CD4-positive, alpha-beta T cell treated with Interleukin-17A for 4 hours (primary cell): Measurements from ENCODE around the gene UQCC3.
A peak's percentile ranks its signal among the peaks of the same experiment; 100 is the strongest.
"Not testable (repeated sequence)": the region's sequence is repeated elsewhere in the genome, so short reads cannot be mapped to it uniquely, and the experiment has no call there.

Source experiments
- DNase-seq: peaks from one replicate; pipeline ENCODE4 v3.0.0-alpha.2; 2020; ENCODE audit warnings: mixed read lengths

The UQCC3 gene

DNA sequence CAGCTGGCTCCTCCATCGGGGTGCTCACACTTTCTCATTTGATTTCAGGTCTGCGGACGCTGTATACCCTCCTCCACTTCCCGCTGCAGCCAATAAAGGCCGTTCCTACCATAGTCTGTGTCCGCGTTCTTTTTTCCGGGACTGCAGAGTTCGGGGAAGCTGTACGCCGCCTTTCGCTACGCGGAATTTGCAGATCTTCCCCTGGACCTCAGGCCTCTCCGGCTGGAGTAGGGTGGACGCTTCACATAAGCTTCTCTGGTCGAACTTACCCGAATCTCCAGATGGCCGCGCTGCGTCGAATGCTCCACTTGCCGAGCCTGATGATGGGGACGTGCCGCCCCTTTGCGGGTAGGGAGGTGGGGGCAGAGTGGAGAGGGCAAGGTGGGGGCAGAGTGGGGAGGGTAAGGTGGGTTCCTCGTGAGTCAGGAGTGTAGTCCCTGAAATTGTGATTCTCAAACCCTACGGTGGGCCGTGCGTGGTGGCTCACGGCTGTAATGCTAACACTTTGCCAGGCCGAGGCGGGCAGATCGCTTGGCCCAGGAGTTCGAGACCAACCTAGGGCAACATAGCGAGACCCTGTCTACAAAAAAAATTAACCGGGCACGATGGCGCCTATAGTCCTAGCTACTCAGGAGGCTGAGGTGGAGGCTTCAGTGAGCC is 5.7 kb upstream of the UQCC3 start:
- peak; percentile 68 for DNase-seq

DNA sequence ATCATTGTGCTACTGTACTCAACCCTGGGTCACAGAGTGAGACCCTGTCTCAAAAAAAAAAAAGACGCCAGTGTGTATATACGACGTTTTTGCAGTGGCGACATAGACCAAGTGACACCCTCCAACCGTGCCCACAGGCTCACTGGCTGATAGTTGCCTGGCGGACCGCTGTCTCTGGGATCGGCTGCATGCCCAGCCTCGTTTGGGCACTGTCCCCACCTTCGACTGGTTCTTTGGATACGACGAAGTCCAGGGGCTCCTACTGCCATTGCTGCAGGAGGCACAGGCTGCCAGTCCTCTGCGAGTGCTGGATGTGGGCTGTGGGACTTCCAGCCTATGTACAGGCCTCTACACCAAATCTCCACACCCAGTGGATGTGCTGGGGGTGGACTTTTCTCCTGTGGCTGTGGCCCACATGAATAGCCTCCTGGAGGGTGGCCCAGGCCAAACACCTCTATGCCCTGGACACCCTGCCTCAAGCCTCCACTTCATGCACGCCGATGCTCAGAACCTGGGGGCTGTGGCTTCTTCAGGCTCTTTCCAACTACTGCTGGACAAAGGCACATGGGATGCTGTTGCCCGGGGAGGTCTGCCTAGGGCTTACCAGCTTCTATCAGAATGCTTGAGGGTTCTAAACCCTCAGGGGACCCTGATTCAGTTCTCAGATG is 5.1 kb upstream of the UQCC3 start:
- DNase-seq = no peak

DNA sequence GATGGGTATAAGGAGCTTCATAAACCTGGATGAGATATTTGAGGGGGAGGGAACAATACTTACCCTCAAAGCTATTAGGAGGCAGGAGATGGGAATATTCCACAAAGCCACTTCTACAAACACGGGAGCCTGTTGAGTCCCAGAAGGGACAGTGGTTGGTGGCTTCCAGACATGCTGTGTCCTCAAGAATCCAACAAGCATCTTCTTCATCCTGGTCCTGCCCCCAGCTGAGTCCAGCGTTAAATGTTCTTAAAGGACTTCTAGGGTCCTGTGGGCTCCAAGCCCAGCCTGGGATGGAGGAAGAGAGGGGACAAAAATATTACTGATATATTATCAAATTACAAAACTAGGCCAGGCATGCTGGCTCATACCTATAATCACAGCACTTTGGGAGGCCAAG is 4.0 kb upstream of the UQCC3 start:
- DNase-seq = no peak

DNA sequence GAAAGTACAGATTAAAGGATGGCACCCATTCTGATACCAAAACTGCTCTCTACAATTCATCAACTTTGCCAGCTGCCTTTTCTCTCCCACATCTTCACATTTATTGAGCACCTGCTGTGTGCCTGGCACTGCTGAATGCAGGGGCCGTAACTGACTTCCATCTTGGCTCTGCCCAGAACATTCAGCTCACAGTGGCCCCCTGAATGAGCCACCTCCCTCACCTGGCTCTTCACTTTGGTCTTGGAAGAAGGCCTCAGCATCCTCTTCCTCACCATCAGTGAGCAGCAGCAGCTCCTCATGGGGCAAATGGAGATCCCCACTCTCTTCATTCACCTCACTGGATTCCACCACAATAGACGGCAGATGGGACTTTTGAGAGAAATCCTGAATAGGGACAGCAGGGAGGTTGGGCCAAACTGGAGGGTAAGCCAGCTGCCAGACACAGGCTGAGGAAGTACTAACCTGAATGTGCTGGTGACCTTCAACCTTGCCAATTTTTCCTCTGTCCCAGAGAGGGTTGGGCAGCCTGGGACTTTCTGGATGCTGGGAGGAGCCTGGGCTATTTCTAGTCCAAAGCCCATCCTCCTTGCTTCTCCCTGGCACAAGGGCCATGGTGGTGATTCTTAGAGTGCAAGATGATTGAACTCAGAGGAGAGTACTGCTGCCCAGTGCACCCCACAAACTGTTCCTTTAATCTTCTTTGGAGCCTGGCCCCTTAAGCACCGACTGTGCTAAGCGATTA is 1.9 kb upstream of the UQCC3 start:
- DNase-seq = no peak

DNA sequence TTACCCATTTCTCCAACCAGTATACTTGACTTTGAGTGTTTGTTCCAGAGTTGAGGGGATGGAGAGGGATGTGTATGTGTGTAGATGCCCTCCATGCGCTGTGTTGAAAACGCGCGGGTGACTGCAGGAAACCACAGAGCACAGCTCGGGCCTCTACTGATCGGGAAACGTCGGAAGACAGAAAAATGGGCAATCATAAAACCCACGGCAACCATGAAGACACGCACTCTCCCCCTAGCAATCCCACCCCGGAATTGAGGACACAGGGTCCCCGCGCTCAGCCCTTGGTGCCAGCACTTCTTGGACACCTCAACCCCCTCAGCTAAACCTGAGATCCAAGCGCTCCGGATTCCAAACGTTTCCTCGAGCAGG is 251 bp upstream of the UQCC3 start:
- DNase-seq = no peak

DNA sequence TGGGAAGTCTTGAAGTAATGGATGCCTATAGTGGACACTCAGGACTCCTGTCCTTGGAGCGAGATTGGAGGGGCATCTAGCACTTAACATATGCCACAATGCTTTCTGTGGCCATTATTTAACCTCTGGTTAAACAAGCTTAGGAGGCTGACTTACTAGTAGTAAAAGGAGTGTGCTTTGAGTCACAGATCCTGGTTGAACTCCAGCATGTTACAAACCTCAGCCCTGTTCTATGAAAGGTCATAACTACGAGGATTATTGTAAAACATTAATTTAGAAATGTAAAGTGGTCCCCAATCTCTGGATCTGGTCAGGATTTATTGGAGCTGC is 1.7 kb downstream of the UQCC3 start:
- no peak for DNase-seq

DNA sequence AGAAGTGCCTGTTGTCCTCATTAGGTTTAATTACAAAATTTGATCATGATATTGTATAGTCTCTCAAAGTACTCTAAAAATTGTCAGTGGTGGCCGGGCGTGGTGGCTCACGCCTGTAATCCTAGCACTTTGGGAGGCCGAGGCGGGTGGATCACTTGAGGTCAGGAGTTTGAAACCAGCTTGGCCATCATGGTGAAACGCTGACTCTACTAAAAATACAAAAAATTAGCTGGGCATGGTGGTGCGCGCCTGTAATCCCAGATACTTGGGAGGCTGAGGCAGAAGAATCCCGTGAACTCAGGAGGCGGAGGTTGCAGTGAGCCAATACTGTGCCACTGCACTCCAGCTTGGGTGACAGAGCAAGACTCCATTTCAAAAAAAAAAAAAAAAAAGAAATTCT is 3.9 kb downstream of the UQCC3 start:
- not testable (repeated sequence) for DNase-seq

DNA sequence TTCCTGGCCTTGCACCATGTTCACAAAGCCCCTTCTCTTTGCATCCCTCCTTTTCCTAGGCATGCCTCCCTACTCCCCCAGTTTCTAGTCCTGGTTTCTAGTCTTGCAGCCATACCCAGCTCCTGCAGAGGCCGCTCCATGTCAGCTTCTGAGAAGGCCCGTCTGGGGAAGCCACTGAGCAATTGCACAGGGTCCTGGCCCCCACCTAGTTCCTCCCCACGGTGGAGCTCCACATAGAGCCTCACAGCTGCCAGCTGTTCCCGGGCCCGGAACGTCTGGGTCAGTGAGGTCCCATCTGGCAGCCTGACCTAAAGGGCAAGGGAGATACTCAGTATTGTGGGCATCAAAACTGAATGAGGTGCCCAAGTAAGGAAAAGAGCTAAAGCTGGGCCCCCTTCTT is 5.2 kb downstream of the UQCC3 start:
- no peak for DNase-seq

DNA sequence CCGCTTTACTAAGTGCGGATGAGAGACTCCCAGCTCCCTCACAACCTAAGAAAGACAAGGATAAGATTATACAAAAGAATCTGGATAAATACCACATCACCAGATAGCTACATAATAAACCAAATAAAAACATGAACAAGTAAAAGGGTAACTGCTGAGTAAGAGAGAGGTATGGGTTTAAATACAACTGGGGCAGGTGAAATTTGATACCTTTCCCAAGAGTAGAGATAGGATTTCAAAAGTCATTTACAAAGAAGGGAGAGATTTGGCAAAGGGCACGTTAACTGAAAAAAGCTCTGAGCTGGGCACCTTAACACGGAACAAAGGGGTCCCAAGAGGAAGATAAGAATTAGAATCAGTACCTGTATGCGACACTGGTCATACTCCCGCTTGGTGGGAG is 5.7 kb downstream of the UQCC3 start:
- no peak for DNase-seq

DNA sequence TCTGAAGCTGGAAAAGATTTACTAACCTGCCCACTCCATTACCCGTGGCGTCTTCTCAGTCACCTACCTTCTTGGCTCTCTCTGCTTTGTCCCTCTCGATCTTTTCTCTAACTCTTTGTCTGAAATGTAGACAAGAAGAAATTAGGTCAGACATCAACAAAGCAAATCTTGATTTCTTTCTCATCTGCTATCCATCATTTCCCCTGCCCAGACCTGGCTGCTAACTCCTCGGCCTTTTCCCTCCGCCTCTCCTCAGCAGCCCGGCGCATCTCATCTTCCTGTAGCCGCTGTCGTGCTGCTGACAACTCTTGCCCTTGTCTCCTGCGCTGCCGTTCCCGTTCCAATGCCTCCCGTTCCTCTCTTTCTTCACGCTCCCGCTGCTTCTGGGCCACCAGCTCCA is 6.2 kb downstream of the UQCC3 start:
- no peak for DNase-seq

DNA sequence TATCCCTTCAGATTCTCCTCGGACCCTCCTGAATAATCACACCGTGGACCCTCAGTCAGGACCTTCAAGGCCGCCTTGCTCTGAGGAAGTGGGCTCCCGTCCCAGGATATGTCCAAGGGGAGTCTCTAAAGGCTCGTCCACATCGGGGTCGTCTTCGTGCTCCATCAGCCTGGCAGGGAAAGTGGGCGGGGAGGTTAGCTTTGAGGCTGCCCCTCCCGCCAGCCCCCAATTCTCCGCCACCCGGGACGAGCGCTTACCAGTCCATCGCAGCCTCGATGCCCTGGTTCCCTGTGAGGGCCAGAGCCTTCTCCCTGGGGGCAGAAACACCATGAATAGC is 6.9 kb downstream of the UQCC3 start:
- DNase-seq = no peak

DNA sequence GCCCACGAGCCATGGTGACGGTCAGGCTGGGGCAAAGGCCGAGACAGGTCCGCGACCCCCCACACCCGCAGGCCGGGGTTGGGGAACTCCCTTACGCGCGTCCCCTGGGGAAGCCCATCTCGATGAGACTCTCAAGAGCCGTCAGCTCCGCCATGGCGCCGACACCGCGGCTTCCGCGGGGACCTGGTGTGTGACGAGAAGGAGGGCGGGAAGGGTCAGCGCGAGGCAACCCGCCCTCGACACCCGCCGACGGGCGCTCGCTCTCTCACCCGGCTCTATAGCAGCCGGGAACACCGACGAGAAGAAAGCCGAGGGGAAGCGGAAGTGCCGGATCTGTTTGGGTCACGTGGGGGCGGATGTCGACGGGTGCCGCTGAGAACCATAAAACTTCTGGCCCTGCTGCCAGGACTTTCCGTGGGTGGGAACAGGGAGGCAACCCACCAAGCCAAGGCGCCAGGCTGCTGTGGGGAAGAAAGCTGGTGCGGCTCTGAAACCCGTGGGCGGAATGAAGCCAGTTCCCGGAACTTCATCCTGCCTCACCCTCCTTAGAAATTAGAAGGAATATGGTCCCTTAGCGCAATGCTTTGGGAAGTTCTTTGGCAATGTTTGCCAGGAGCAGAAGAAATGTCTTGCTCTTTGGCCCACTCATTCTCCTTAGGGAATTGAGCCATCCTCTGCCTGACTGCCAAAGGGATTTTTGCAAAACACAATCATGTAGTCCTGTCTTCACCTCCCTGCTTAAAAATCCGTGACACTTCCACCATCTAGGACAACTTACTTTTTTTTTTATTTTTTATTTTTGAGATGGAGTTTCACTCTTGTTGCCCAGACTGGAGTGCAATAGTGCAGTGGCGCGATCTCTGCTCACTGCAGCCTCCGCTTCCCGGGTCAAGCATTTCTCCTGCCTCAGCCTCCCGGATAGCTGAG is 7.6 kb downstream of the UQCC3 start, which contains the start of gene UBXN1:
Gene UBXN1, minus strand, starts transcription at position 304 of the 927 bp plus-strand sequence. Its CDS starts 150 bp downstream, at position 154.
- peak; percentile 85 for DNase-seq

DNA sequence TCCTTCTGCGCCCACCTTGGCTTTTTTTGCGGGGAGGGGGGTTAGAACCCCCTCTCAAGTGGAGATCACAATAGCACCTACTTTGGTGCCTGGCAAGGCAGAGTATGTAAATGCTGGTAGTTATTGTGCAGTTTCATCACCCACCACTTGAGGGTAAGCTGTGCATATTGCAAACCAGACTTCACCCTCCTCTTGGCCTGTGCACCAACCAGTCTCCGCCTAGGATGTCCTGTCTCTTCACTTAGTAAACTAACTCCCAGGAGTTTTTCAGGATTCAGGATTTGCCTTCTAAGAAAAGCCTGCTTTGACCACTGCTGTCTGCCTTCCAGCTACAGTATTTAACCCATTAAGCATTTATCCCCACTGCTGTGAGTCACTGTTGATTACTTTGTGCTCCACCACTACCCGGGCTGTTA is 9.4 kb downstream of the UQCC3 start:
- peak; percentile 52 for DNase-seq

DNA sequence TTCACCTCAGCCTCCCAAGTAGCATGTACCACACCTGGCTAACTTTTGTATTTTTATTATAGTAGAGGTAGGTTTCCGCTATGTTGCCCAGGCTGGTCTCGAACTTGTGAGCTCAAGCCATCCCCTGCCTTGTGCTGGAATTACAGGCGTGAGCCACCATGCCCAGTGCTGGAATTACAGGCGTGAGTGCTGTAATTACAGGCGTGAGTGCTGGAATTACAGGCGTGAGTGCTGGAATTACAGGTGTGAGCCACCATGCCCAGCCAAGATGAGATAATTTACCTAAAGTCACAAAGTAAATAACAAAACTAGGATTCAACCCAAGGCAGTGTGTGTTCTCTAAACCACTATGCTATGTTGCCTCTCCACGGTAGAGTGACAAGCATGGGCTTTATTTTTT is 11.0 kb downstream of the UQCC3 start:
- DNase-seq = no peak

DNA sequence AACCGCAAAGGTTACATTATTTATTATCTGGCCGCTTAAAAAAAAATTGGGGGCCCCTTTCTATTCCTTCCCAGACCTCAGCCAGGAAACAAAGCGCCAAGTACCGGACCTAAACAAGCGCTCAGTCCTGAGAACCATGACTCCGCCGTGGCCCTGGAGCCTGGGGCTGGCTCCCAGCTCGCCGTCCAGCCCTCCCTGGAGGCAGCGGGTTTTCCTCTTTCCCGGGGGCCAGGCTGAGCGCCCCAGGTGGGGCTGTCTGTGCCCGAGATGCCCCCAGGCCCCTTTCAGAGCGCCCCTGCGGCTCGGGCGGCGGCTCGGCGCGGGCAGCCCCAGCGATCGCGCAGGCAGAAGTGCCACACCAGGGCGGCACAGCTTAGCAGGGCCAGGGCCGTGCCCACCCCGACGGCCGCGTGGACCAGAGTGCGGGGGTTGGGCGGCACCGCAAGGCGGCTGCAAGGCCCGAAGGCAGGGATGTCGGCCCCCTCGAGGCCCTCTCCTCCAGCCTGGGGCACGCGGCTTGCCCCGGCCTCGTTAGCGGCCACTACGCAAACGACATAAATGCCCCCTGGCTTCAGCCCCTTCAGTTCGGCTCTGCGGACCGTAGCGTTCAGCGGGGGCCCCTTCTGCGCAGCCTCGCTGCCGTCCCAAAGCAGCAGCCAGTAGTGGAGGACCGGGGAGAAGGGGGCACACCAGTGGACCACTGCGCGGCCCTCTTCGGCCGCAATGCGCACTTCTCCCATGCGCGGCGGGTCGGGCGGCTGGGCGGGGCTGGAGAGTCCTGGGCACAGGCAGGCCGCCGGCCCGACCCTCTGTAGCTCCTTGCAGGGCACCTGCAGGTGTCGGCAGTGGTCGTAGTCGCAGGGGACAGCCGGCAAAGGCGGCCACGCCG is 16.3 kb downstream of the UQCC3 start:
- DNase-seq = no peak

DNA sequence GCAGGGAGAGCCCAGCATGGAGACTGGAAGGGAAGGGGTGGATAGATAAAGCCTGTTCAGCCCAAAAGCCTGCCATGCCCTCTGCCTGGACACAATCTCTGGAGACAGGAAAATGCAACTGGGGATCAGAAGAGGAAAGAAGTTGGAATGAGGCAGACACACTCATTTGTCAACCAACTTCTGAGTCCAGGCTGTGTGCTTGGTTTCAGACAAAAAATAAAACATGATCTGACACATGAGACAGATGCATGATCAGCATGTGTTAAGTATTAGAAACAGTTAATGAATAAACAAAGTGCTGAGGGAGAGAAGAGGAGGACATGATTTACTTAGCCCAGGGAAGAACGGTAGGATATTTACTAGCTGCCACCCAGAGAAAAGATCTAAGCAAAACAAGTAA is 17.0 kb downstream of the UQCC3 start:
- no peak for DNase-seq

DNA sequence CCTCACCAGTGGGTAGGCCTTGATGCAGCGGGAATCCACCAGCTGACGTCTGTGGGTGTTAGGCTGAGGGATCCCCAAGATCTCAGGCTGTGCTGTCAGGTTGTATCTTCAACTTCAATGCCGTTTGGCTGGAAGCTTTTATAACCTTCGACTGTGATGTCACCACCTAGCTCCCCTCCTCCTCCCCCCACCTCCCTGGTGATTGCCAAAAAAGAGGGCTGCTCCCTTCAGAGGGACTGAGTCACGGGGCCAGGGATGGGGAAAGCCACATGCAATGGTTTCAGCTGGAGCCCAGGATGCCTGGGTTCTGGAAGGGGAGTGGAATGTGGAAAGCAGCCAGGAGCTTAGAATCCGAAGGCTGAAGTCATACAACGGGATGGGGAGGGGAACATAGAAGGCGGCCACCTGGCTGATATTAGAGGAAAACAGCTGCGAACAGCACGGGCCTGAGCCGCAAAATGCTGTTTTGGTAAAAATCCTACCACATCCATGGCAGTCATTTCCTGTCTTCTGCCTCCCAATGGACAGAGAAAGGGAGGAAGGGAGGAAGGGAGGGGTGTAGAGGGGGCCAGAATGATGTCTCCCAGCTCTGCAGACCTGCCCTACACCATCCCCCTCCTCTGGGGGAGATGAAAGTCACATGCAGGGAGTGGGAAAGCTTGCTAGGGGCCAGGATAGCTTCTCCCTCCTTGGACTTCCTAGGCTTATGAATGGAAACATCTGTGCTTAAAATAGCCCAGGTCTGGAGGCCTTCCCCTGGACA is 18.1 kb downstream of the UQCC3 start, which contains the start of gene LRRN4CL:
Gene LRRN4CL, minus strand, starts transcription at position 110 of the 763 bp plus-strand sequence. CDS start 1,022 bp downstream, outside the sequence.
- no peak for DNase-seq

DNA sequence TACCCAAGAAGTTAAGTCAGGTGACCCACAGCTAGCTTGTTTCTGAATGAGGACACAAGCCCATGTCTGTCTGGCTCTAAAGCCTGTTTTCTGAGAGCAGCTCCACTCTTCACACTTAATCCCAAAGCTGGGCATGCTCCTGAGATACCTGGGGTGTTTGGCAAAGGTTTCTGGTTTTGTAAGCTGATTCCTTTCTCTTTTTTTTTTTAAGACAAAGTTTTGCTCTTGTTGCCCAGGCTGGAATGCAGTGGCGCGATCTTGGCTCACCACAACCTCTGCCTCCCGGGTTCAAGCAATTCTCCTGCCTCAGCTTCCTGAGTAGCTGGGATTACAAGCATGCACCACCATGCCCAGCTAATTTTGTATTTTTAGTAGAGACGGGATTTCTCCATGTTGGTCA is 22.2 kb downstream of the UQCC3 start:
- not testable (repeated sequence) for DNase-seq

DNA sequence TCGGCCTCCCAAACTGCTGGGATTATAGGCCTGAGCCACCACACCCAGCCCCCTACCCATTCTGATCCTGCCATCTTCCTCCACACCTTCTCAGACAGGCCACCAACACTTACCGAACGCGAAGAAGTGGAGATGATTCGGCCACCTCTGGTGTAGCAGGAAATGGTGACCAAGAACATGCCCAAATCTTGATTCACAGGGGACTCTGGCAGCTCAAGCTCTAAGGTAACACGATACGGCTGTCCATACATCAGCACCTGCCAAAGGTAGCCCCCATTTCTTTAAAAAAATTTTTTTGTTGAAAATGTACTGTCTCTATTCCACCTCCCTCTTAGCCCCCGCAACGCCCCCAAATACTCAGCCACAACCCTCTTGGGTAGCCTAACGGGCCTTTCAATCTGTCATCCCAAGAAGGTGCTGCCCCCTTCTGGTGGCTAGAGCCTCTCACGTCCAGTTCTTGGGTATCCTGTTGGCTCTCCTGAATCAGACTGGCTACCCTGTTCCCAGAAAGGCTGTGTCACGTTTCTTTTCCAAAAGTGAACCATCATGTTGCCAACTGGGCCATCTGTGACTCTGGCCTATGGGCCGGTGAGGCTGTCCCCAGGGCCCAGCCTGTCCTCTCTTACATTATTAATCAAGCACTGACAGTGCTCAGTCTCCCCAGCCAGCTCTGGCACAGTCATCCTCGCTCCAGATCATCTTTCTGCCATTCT is 23.1 kb downstream of the UQCC3 start:
- peak; percentile 89 for DNase-seq

DNA sequence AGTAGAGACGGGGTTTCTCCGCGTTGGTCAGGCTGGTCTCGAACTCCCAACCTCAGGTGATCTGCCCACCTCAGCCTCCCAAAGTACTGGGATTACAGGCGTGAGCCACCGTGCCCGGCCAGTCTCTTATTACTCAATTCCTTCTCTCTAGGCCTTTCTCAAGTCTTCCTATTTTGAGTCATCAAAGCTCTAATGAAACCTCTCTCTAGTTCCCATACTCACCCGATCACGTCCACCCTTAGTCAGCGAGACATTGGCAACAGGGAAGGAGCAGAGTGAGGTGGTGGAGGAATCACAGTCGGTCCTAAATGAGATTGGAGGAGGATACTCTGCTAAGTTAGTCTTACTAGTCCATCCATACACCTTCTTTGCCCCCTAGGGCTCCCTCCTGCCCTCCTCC is 30.8 kb downstream of the UQCC3 start:
- DNase-seq = no peak

DNA sequence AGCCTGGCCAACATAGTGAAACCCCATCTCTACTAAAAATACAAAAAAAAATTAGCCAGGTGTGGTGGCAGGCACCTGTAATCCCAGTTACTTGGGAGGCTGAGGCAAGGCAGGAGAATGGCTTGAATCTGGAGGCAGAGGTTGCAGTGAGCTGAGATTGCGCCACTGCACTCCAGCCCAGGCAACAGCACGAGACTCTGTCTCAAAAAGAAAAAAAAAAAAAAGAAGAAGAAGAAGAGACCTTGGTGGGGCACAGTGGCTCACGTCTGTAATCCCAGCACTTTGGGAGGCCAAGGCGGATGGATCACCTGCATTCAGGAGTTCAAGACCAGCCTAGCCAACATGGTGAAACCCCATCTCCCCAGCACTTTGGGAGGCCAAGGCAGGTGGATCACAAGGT is 32.4 kb downstream of the UQCC3 start:
- not testable (repeated sequence) for DNase-seq
